HG02870 (cell line): ENCODE data around the gene CADM1.

ENCODE experiments used
- ATAC-seq: cut with Tn5 transposase; IDR thresholded peaks from one replicate; pipeline ENCODE4 v1.9.1; 2021; ENCODE audit warnings: mild to moderate bottlenecking, moderate library complexity; ENCODE audit not compliant: unreplicated experiment

The CADM1 gene

DNA sequence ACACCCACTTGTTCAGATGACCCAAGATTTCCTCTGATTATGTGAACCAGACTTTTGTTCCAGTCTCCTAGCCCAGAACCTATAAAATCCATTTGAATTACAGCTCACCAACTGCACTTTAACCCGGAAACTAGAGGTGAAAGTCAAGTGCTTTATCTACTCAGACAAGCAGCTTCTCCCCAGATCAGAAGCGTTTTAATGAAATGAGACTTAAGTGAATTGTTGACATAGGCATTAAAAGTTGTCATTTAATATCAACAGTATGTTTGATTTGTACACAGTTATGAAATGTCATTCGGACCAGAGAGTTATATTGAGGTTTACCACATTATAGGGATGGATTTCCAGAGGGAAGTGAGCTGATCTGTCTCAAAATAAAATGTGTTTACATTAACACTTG, 52.0 kb downstream of the CADM1 start:
- no peak for ATAC-seq

GRCh38 chr11:115450519-115450918, 53.7 kb downstream of the CADM1 start:
- ATAC-seq, result no peak

DNA sequence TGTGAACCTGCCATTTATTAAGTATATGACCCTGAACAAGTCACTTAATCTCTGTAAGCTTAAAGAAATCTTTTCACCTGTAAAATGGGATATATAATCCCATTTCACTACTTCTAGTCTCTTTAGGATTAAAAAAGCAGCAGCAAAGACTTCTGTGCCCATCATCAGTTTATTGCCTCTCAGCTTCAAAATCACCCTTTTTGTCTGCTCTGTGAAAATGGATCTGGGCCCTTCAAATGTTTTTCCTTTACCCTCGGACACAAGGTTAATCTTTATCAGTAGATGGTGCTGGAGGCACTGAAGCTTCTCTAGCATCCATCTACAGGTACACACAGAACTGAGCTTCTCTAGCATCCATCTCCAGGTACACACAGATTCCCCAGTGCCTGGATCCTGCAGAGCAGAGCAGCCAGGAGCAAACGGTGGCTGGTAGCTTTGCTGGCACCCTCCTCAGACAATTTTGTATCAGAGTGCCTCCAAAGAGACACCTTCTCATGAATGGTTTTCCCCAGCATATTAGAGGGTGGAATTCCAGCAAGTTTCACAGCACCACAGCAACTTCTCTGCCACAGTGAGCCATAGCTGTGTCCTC, 56.8 kb downstream of the CADM1 start:
- ATAC-seq, result no peak

DNA sequence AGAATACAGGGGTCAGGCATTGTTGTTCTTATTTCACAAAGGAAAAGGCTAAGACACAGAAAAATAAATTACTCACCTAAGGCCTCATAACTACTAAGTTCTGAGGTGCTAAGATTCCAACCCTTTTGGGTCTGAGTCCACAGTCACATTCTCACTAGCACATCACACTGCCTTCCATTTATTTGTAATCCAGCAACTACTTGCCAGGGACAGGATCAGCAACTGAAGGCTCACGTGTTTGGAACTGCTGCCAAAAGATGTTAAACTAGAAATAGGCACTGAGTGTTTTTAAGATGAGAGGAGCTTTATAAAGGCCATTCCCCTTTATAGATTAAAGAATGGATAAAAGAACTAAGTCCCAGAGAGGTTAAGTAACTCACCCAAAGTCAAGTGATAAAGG, 58.0 kb downstream of the CADM1 start:
- ATAC-seq, result no peak

- no peak for ATAC-seq
These were observed 59.7 kb downstream of the CADM1 start for GRCh38 chr11:115444542-115444941.

- ATAC-seq, result no peak
These were observed 64.2 kb downstream of the CADM1 start for GRCh38 chr11:115439969-115440540.

DNA sequence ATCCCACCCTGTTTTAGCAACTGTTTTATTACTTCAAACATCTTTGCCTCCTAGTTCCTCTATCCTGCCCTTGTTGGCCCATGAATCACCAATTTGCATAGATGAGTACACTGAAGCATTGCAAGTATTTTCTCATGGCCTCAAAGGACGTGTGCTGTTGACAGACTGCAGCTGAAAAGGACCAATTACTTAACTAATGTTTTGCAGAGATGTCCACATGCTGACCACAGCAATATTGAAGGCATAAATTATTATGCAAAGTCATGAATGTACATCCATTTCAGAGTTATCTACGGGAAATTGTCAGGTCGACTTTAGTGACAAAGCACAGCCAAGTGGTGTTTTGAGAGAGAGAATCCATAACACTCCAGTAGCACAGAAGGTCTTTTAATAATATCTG, 64.8 kb downstream of the CADM1 start:
- peak; percentile 71 for ATAC-seq

DNA sequence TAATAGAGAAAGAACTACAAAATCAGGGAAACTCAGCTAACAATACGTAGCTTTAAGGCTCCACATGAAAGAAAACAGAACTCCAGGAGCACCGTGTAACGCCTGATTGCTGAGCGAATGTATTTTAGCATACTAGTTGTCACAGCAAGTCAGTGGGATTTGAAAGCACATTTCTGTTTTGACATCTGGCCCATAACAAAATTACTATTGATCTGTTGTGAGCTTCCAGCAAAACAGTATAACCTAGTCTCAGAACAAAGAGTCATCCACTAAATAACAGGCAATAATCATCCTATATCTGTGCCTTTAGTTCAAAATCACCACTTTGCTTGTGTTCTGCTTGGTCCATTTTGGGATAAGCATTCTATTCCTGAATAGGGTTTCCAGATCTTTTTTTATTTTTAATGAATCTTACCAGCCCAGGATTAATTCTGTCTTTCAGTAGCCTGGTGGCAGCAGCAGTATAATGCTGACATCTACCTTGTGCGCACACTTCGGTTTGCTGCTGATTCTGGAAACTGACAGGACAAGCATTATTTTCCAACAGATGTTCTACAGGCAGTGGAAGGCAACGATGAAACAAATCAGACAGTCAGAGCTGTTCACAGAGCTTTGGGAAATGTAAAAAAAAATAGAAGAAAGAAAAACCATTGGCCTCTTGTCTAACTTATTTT, 66.2 kb downstream of the CADM1 start:
- ATAC-seq, result no peak

DNA sequence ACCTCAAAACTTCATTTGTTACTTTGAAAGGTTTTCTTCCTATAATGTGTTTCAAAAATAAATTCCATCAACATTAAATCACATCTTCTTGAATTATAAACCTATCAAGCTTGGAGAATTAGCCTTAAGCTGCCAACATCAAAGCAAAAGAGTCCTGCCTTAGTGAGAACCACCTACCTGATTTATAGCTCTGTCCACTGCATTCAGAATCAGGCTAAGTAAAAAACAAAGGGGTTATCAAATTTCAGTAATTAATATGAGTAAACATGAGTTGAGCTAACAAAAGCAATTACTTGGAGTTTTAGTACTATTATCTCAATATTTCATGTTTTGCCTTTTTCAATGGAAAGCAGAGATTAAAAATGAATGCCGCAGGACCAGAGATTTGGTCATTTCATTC, 73.9 kb downstream of the CADM1 start:
- no peak for ATAC-seq

DNA sequence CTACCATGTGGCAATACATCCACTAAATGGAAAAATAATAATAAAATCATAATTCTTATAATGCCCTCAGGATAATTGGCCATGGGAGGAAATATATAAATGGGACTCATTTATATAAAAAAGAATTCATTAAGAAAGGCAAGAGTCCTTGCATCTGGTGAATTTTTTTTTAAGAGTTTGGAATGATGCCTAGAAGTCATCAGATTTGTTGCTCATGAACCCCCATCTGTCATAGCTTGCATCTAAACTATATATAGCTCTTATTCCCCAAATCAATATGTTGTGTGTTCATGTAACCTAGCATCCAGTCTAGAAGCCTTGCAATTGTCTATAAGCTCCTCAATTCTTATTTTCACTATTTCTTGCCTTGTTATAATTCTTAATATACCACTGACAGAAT, 75.9 kb downstream of the CADM1 start:
- no peak for ATAC-seq

DNA sequence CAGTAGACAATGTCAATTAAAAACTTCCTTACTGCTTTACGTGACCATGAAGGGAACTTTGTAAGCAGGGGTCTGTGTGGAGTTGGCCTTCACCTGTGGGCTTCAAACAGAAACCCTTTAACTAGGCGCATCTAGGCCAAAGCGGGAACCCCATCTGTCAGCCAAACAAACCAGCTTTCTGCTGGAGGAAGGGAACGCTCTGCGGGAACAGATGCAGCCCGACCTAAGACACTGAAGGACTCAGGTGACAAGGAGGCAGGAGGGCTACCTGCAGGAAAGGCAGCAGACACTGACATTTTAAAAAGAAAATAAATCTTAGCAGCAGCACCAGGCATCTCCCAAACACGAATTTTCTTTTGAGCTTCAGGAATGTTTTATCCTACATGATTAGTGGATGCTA, 78.4 kb downstream of the CADM1 start:
- ATAC-seq, result no peak

- no peak for ATAC-seq
These were observed 79.0 kb downstream of the CADM1 start for GRCh38 chr11:115425250-115425649.

GRCh38 chr11:115423728-115424459, 80.3 kb downstream of the CADM1 start:
- no peak for ATAC-seq

- ATAC-seq, result no peak
These were observed 82.1 kb downstream of the CADM1 start for GRCh38 chr11:115421992-115422689.

DNA sequence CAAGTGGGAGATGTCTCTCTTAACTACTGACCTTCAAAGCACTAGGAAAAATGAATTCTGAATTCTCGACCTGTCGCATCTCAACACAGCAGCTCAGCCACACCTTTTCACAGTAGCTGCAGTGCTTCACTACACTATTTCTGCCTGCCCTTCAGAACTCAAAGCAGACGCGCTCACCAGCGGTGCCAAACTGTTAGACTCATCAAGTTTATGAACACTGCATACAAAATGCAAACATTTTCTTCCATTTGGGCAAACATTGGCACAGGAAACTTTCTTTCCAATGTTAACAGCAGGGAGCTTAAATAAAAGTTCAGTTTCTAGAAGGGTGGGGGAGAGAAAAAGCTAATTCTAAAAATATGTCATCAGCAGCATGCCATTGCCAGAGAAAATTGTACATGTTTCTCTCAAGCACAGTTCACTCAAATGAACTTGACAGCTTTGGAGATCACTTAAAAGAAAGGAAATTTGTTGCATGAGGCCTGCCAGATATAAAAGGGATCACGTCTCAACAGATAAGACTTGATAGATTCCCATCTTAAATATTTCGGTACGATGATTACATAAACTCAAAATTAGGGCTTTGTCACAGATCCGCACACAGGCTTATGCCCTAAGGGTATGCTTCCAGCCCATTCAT, 82.7 kb downstream of the CADM1 start:
- ATAC-seq, result no peak

DNA sequence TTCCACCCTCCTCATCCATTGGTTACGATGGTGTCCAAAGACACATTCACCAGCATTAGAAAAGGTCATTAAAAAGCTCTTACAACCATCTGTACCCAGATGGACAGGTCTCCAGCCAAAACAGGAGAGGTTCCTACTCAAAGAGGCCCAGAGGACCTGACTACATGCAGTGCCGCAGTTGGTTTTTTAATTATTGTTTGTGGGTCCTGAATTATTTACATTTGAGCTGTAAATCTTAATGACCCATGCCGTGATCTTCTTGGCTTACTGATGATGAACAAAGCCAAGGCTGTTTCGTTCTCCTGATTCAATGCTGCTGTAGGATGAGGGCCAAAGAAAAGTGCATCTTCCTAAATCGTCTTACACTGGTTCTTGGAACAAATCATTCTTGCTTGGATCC, 83.7 kb downstream of the CADM1 start:
- no peak for ATAC-seq

GRCh38 chr11:115418626-115419025, 85.6 kb downstream of the CADM1 start:
- ATAC-seq, result no peak

GRCh38 chr11:115418081-115418480, 86.1 kb downstream of the CADM1 start:
- no peak for ATAC-seq

DNA sequence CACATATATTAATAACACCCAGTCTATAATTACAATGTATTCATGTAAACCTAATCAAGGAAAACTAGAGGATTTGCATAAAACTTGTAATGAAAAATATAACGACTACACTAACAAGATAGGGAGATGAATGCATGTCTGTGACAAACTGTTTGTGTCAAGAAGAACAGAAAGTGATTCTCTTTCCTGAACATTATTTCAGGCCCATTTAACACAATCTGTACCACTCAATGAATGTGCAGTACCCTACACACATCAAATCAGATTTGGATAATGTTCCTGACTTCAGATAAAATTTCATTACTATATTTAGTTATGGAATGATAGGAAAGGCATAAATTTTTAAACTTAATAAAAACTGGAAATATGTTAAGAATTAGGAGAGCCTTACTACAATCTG, 93.1 kb downstream of the CADM1 start:
- no peak for ATAC-seq

GRCh38 chr11:115409691-115410220, 94.5 kb downstream of the CADM1 start:
- no peak for ATAC-seq
